ENCODE results near the gene MARCHF3.
"Not testable (repeated sequence)": the region's sequence is repeated elsewhere in the genome, so short reads cannot be mapped to it uniquely, and the experiment has no call there.

Gene MARCHF3

GRCh38 chr5:127055880-127056653 is 25.7 kb upstream of the MARCHF3 start:
- no peaks in the 10 kb centered on the region for H3K9me3 ChIP-seq (ENCODE audit: low read length)
- H4K20me1 ChIP-seq (ENCODE audit: insufficient read depth, low read length) = no peaks in the 10 kb centered on the region
- H3K9ac ChIP-seq (ENCODE audit: low read length) = no peak overlapping the region
- no peaks in the 10 kb centered on the region for H3F3A ChIP-seq (ENCODE audit: insufficient read depth, low read length)
- no peaks in the 10 kb centered on the region for H3K79me2 ChIP-seq (ENCODE audit: insufficient read depth, low read length)
- no peaks in the 10 kb centered on the region for H3K9me2 ChIP-seq (ENCODE audit: low read depth, low read length)
- H3K4me2 ChIP-seq (ENCODE audit: low read length) = no peak overlapping the region
- H3K36me3 ChIP-seq (ENCODE audit: insufficient read depth, low read length) = peaks cover 18% of the 10 kb centered on the region
- H3K4me1 ChIP-seq (ENCODE audit: insufficient read depth, low read length, severe bottlenecking) = no peaks in the 10 kb centered on the region
- TF ChIP-seq EZH2 (IDR thresholded peaks at IDR 0.05; ENCODE audit: borderline replicate concordance, low read length) (no peak), CTCF (IDR thresholded peaks at IDR 0.05; ENCODE audit: low read length) (no peak)
- H3K27ac ChIP-seq (ENCODE audit: low read depth, low read length, poor library complexity, severe bottlenecking) = no peak overlapping the region
- no peak overlapping the region for H3K4me3 ChIP-seq (ENCODE audit: low read depth, low read length, poor library complexity, severe bottlenecking)
- no peak overlapping the region for H2AFZ ChIP-seq (ENCODE audit: low read length)
- no peaks in the 10 kb centered on the region for H3K27me3 ChIP-seq (ENCODE audit: insufficient read depth, low read length)

- not testable (repeated sequence) for H3K4me2 ChIP-seq (ENCODE audit: low read length); H2AFZ ChIP-seq (ENCODE audit: low read length); H3K27me3 ChIP-seq (ENCODE audit: insufficient read depth, low read length); H3K9me3 ChIP-seq (ENCODE audit: low read length); H4K20me1 ChIP-seq (ENCODE audit: insufficient read depth, low read length); H3K4me1 ChIP-seq (ENCODE audit: insufficient read depth, low read length, severe bottlenecking); H3K79me2 ChIP-seq (ENCODE audit: insufficient read depth, low read length); H3K4me3 ChIP-seq (ENCODE audit: low read depth, low read length, poor library complexity, severe bottlenecking); H3K9ac ChIP-seq (ENCODE audit: low read length); H3K27ac ChIP-seq (ENCODE audit: low read depth, low read length, poor library complexity, severe bottlenecking); H3K9me2 ChIP-seq (ENCODE audit: low read depth, low read length); H3F3A ChIP-seq (ENCODE audit: insufficient read depth, low read length)
- peaks cover 18% of the 10 kb centered on the region for H3K36me3 ChIP-seq (ENCODE audit: insufficient read depth, low read length)
Measured at GRCh38 chr5:127053551-127053950, 23.2 kb upstream of the MARCHF3 start.

- no peaks in the 10 kb centered on the region for H3K79me2 ChIP-seq (ENCODE audit: insufficient read depth, low read length)
- no peaks in the 10 kb centered on the region for H3K27me3 ChIP-seq (ENCODE audit: insufficient read depth, low read length)
- H3K4me2 ChIP-seq (ENCODE audit: low read length) = no peak overlapping the region
- H3K9ac ChIP-seq (ENCODE audit: low read length) = no peak overlapping the region
- no peaks in the 10 kb centered on the region for H3K9me2 ChIP-seq (ENCODE audit: low read depth, low read length)
- H3K4me1 ChIP-seq (ENCODE audit: insufficient read depth, low read length, severe bottlenecking) = no peaks in the 10 kb centered on the region
- no peaks in the 10 kb centered on the region for H3F3A ChIP-seq (ENCODE audit: insufficient read depth, low read length)
- H3K36me3 ChIP-seq (ENCODE audit: insufficient read depth, low read length) = peaks cover 18% of the 10 kb centered on the region
- H3K9me3 ChIP-seq (ENCODE audit: low read length) = no peaks in the 10 kb centered on the region
- no peak overlapping the region for H3K4me3 ChIP-seq (ENCODE audit: low read depth, low read length, poor library complexity, severe bottlenecking)
- no peak overlapping the region for H2AFZ ChIP-seq (ENCODE audit: low read length)
- no peak overlapping the region for H3K27ac ChIP-seq (ENCODE audit: low read depth, low read length, poor library complexity, severe bottlenecking)
- H4K20me1 ChIP-seq (ENCODE audit: insufficient read depth, low read length) = no peaks in the 10 kb centered on the region
- TF ChIP-seq EZH2 (IDR thresholded peaks at IDR 0.05; ENCODE audit: borderline replicate concordance, low read length) = no peak
- TF ChIP-seq CTCF (IDR thresholded peaks at IDR 0.05; ENCODE audit: low read length) = no peak
Measured at GRCh38 chr5:127053049-127053448, 22.7 kb upstream of the MARCHF3 start.

GRCh38 chr5:127051591-127051990 is 21.2 kb upstream of the MARCHF3 start:
- TF ChIP-seq CTCF (IDR thresholded peaks at IDR 0.05; ENCODE audit: low read length) (no peak), EZH2 (IDR thresholded peaks at IDR 0.05; ENCODE audit: borderline replicate concordance, low read length) (no peak)

More at GRCh38 chr5:127051591-127051990, 21.2 kb upstream of the MARCHF3 start:
- Histone ChIP-seq H3K9me2 (ENCODE audit: low read depth, low read length) (no peaks in the 10 kb centered on the region), H4K20me1 (ENCODE audit: insufficient read depth, low read length) (no peaks in the 10 kb centered on the region), H3K4me3 (ENCODE audit: low read depth, low read length, poor library complexity, severe bottlenecking) (no peak overlapping the region), H3F3A (ENCODE audit: insufficient read depth, low read length) (no peaks in the 10 kb centered on the region), H2AFZ (ENCODE audit: low read length) (no peak overlapping the region), H3K4me1 (ENCODE audit: insufficient read depth, low read length, severe bottlenecking) (no peaks in the 10 kb centered on the region), H3K27me3 (ENCODE audit: insufficient read depth, low read length) (no peaks in the 10 kb centered on the region), H3K9me3 (ENCODE audit: low read length) (no peaks in the 10 kb centered on the region), H3K9ac (ENCODE audit: low read length) (no peak overlapping the region), H3K79me2 (ENCODE audit: insufficient read depth, low read length) (no peaks in the 10 kb centered on the region), H3K4me2 (ENCODE audit: low read length) (no peak overlapping the region), H3K27ac (ENCODE audit: low read depth, low read length, poor library complexity, severe bottlenecking) (no peak overlapping the region), H3K36me3 (ENCODE audit: insufficient read depth, low read length) (peaks cover 9% of the 10 kb centered on the region)

Data from OCI-LY1 (cell line).